ENCODE results near the gene EGFLAM.
"Not testable (repeated sequence)": the region's sequence is repeated elsewhere in the genome, so short reads cannot be mapped to it uniquely, and the experiment has no call there.

EGFLAM gene

DNA sequence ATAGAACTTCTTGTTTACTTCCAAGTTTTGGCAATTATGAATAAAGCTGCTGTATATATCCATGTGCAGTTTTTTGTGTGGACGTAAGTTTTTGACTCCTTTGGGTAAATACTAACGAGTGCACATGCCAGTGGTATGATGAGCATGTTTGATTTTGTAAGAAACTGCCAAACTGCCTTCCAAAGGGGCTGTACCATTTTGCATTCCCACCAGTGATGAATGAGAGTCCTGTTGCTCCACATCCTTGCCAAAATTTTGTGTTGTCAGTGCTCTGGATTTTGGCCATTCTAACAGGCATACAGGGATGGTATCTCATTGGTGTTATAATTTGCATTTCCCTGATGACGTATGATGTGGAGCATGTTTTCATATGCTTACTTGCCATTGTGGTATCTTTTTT is 73.5 kb downstream of the EGFLAM start:
- DNase-seq: no peak

DNA sequence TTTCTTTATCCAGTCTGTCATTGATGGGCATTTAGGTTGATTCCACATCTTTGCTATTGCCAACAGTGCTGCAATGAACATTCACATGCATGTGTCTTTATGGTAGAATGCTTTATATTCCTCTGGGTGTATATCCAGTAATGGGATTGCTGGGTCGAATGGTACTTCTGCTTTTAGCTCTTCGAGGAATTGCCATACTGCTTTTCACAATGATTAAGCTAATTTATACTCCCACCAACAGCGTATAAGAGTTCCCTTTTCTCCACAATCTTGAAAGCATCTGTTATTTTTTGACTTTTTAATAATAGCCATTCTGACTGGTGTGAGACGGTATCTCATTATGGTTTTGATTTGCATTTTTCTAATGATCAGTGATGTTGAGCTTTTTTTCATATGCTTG is 74.8 kb downstream of the EGFLAM start:
- not testable (repeated sequence) for DNase-seq

DNA sequence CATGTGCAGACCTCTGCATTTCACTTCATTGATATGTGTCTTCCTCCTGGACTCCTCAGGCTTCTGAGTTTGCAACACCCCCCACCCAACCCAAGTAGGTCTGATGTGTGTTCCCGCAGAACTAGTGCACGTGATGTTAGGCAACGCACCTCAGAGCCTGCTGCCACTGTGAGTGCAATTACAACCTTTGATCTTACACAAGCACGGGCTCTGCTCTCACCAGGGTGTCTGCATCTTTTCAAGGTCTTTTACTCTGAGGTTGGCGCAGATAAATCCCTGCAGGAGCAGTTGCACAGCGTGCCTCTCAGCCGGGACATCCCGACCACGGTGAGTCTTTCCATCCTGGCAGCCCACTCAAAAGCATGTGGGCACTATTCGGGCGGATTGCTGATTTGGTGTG is 80.1 kb downstream of the EGFLAM start:
- DNase-seq: no peak

DNA sequence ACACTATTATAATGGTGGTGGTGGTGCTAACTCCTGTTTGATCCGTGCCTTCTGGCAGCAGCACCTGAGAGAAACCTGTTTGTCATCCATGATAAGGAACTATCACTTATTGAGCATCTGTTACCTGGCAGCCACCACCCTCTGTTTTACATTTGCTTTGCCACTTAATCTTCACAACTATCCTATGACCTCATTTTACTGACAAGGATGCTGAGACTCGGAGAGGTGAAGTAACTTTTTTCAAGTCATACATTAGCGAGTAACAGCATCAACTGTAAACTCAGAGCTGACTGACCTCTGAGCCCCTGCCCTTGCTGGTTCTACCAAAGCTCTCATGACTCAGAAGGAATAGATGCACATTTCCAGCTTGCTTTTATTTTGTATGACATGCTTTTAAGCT is 81.1 kb downstream of the EGFLAM start:
- DNase-seq: no peak

DNA sequence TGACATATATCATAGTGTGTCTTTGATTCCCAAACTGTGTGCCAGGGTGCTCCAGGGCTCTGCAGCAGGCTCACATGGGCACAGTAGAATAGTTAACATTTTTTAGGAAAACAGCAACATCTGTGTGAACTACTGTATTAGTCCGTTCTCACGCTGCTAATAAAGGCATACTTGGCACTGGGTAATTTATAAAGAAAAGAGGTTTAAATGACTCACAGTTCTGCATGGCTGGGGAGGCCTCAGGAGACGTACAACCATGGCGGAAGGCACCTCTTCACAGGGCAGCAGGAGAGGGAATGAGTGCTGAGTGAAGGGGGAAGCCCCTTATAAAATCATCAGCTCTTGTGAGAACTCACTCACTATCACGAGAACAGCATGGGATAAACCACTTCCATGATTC is 82.7 kb downstream of the EGFLAM start:
- no peak for DNase-seq

DNA sequence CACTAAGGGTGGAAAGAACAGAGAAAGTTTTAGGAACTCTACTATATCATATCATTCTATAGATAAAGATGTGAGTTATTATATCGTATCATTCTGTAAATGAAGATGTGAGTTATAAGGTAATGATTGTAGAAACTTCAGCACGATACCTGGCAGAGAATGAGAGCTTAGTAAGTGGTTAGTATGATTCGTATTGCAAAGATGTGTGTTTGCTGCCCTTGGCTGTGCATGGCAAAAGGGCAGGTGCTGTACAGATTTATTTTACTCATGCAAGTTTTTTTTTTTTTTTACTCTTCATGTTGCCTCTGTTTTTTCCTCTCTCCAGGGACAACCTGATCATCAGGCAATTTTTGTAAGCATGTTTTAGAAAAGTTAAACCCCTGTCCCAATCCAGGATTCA is 83.3 kb downstream of the EGFLAM start:
- no peak for DNase-seq

DNA sequence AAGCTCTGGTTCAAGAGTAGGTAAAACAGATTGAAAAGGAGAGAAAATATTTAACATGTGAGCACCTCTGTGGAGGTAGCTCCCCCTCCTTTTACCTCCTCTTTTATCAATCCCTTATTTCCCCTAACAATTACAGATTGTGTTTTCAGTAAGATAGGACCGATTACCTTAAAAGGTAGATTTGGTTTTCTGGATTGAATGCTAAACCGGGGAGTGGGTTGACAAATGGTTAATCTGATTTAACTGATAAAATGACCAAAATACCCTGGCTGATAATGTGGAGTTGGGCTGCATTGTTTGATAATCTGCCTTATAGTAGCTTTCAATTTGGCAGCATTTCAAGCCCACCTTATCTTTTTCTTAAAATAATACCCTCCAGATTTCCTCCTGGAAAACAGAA is 83.9 kb downstream of the EGFLAM start:
- DNase-seq: no peak

DNA sequence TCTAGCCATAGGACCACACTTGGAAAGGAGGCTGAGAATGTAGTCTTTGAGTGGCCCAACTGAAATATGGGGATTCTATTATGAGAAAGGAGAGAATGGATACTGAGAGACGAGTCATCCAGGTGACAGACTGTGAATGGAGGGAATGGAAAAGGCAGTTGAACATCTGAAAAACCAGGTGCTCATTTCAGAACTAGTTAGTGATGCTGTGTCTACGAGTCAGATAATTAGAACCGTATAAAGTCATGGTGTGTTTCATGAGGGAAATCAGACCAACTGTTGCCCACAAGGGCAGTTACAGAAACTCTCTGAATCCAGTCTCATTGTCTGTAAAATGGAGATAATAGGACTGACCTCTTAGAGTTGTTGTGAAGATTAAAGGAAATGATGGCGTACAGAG is 86.5 kb downstream of the EGFLAM start:
- no peak for DNase-seq

DNA sequence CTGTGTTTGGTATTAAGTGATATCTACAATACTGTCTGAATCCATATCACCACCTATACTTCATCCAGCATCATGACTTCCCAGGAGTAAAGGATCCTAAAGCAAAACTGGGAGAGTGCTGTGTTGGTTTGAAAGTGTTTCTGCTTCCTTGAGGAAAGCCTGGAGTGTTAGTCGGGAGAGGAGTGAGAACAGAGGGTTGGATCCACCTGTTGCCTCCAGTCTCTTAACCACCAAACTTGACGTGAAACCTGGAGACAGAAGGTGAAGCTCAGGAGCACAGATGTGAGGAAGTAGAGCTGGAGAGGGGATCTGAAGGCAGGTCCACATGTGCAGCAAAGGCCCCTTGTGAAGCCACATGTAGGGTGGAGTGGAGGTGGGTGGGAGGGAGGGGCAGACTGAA is 88.2 kb downstream of the EGFLAM start:
- no peak for DNase-seq

DNA sequence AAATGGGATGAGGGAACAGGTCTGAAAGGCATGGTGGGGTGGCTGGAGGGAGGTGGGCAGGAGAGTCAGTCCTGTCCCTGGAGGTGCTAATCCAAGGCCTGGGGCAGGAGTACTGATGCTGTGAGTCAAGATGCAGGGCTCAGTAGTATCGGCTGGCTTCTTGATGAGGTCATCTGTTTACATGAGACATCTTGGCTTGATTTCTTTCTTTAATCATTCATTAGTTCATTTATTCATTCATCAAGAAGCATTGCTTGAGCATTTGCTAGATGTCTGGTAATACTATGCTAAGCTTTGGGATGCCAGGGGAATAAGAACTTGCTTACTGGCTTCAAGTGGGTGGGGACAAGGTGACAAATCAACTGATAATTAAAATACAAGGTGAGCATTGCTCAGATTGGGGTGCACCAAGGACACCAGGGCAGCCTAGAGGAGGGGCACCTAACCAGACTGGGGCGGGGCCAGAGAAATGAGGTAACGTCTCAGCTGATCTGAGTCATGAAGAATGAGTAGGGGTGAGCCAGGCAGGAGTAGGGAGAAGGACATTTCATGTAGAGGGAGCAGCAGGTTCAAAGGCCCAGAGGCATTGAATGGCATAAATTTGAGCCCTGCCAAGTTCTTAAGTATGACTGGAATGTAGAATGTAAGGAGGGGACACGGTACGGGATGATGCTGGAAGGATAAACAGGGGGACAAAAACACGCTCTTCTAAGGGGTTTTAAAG is 88.8 kb downstream of the EGFLAM start:
- no peak for DNase-seq

DNA sequence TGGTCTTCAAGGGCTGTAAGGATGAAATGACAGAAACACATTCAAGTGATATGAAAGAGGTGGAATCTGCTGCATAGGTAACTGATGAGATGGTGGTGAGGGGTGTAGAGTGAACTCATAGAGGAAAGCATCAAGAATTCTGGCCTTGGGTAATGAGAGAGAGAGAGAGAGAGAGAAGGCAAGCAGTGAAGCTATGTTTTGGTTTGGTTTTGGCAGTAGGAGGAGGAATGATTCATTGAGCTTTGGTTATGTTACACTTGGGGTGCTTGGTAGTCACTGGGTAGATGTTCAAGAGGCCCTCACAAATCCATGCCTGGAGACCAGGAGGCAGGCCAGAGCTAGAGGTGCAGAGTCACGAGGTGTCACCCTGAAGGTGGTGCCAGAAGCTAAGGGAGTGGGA is 89.5 kb downstream of the EGFLAM start:
- no peak for DNase-seq

DNA sequence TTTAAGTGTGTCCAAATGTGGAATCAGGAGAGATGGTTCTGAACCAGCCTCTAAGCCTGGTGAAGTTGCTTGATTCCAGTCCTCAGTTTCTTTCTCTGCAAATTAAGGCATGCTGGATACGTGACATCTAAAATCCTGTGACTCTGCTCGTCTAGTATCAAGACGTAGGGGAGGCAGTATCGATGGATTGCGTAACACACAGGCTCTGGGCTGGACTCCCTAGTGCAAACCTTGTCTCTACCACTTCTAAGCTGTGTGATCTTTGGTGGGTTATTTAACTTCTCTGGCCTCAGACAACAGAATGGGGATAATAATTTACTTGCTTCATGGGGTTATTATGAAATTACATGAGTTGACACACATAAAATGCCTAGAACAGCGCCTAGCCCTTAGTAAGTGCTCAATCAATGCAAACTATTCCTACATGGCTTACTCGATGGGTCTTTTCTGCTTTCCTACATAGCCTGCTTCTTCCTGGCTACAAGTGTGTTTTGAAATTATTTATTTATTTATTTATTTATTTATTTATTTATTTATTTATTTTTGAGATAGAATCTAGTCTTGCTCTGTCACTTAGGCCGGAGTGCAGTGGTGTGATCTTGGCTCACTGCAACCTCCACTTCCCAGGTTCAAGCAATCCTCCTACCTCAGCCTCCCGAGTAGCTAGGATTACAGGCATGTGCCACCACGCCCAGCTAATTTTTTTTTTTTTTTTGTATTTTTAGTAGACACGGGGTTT is 102.1 kb downstream of the EGFLAM start:
- no peak for DNase-seq

DNA sequence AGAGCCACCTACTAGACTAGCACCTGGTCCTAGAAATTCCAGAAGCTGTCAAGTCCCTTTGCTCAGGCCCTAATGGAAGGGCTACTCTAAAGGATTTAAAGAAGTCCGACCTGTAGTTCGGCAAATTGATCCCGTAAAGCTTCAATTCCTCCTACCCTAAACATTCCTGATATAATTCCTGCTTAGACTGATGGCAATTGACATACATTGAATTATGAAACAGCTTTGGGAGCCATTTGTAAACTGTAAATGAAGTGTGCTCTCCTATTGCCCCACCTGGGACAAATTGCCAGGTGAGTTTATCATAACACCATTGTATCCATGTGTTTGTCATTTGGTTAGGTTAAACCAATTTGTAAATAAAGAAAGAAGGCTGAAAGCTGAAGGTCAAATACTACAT is 104.4 kb downstream of the EGFLAM start:
- DNase-seq: no peak

DNA sequence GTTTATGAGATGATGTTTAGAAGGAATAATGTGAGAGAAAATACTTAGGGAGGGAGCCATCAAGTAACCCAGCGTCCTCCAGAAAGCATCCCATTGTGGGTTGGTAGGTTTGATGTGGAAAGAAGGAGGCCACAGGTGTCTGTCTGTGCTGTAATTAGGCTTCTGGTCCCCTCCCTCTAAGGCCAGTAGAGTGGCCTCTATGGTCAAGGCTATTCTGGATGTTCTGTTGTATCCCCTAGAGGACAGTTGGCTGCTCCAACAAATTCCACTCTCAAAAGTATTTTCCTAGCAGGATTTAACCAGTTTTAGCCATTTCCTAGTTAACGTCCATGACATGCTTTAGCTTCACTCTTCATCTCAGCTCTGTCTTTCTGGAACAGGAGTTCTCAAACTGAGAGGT is 106.5 kb downstream of the EGFLAM start:
- DNase-seq: no peak

DNA sequence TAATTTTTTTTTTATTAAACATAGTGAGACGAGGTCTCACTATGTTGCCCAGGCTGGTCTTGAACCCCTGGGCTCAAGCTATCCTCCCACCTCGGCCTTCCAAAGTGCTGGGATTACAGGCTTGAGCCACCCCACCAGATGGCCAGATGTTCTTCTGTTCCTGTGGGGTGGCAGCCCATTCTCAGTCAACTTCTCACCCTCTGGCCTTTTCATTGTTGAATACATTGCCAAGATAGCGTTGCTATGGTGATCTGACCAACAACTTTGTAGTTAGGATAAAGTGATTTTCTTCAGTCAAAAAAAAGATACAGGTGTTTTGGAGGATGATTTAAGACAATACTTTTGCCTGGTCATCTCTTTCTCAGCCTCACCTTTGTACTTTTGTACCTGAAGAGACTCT is 109.1 kb downstream of the EGFLAM start:
- DNase-seq: no peak

DNA sequence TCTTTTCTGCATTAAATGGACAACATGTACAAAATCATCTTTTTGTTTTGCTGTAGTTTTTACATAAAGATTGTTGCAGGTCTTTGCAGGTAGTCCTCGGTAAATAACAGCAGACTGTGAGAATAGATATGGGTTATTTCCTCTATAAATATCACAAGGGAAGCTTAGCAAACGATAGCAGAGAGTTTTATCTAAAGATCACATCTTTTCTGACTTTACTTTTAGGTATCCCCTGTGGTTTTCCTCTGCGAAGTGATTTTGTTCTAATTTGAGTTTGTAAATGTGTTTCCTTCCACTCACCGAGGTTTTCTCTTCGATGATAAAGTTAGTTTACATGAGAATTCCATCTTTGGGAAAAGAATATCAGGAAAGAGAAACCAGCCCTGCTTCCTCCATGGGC is 109.6 kb downstream of the EGFLAM start:
- DNase-seq: no peak

DNA sequence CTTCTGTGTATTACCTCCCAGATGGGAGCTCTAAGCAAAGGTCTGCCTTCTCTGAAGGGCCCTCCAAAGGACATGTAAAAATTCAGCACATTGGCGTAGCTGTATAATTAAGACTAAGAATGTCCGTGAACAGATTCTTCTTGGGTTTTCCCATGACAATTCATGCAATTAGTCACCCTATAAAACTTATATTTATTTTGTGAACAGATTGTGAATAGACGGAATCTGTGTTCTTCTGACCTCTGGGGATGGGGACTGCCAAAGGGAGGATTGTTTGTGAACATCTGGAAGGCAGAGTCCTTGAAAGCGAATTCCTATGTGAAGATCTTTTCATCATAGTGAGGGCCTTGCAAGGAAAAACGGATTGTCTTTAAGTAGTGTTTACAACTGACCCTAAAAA is 111.3 kb downstream of the EGFLAM start:
- no peak for DNase-seq

DNA sequence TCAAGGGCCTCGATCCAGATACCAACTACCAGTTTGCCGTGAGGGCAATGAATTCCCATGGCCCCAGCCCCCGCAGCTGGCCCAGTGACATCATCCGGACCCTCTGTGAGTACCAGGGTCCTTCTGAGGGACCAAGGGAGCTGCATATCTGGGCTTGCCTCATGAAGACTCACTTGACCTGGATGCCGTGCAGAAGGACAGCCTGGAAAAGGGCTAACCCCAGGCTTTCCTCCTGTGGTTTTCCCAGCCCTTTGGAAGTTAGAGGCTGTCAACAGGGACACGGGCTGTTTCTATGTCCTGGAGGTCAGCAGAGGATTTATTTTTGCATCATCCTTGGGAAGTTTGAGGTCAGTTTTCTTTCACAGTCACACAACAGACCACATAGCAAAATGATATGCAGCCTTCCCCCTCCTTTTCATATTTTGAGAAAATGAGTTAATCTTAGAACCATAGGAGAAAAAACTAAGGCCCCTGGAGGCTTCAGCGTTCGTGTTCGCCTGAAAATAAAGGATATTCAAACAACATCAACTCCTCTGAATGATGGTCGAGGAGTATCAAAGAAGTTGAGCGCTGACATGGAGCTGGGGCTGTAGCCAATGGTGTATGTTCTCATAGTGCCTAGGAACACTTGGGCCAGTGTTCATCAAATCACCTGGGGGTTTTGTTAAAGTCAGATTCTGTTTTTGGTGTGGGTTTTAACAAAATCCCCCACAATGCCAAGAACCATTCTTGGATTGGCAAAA is 112.2 kb downstream of the EGFLAM start:
- DNase-seq: no peak

DNA sequence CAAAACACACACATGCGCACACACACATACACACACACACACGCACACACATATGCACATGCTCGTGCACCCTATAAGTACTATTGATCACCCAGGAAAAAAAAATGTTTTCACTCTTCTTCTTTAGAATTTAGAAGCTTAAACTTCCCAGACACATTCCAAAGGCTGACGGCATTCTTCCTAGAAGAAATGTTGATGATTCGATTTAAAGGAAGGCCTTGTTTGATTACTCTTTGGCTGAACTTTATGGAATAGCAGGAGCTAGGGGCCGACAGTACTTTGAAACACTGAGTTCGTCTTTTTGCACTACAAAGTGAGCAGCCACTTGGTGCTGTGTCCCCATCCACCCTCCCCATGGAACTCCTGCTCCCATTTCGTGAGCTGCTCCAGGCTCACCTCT is 113.2 kb downstream of the EGFLAM start:
- DNase-seq: no peak

DNA sequence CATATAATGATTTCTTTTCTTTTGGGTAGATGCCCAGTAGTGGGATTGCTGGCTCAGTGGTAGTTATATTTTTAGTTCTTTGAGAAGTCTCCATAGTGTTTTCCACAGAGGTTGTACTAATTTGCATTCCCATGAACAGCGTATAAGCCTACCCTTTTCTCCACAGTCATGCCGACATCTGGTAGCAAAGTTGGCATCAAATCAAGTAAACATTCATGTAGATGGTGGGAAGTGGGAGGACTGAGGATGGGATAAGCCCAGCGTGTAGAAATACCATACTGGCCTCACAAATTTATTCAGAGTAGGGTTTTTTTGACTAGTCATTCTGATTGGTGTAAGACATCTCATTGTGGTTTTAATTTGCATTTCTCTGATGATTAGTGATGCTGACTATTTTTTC is 115.4 kb downstream of the EGFLAM start:
- DNase-seq: no peak

DNA sequence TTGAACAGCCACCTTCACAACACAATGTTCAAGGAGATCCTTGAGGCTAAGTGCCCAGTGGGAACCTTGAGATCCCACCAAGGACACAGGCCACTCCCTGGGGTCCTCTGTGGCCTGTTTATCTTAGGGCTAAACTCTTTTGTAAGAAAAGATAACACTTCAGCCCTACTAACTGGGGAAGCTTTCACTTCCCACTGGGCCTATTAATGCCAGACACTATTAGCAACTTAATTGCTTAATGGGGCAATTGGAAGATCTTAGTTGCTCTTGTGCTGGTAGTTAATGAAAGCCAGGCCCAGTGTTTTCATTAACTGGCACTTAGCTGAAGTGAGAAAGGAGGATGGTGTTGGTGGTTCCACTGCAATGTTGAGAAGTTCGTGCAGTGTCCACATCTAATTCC is 117.1 kb downstream of the EGFLAM start:
- DNase-seq: no peak

DNA sequence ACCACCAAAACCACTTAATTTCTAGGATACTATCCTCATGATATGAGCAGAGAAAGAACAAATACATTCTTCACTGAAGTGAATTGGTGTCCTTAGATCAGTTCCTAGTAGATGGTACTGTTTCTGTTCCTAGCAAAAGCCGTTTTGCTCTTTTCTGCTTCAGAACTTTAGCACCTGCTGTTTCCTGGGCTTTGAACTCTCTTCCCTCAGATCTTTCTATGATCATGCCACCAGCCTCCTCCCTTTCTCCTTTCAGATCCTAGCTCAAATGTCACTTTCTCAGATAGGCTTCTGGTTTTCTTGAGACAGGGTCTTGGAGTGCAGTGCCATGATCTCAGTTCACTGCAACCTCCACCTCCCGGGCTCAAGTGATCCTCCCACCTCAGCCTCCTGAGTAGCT is 118.0 kb downstream of the EGFLAM start:
- peak; percentile 4 for DNase-seq

DNA sequence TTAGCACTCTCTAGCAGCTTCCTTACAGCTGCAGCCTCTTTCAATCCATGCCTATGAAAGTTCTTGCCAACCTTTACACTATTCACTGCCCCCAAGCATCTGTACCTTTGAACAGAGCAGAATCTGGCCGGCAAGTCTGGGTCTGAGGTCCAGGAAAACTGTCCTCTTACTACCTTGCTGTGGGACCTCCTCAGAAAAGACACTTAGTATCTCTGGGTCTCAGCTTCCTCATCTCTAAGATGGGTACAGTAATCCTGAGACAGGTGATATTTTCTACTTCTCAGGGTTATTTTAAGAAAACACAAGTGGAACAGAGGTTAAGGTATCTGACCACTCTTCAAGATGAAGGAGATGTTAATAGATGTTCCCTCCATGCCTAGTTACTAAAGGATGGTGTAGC is 120.2 kb downstream of the EGFLAM start:
- DNase-seq: no peak

DNA sequence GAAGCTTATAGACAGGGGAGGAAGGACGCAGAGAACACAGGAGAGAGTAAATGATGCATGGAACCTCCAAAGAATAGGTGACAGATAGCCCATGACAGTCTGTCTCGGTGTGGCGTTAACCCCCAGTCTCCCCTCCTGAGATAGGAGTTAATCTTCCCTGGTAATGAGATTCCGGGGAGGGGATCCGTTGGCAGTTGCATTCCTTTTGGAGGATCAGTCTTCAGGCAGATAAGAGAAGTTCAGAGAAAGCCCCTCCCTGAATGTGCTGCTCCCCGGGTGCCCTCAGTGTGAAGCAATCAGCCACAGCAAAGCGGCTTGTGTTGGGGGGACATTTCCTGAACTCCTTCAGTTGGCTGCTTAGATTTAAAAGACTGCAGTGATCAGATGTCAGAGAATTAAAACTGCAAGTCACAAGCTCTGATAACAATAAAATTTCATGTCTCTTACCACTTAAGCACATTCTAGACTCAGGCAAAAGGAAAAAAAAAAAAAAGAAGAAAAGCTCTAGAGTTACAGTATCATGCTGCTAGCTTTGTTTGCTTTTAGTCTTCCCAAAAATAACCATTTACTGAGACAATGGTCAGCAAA is 121.1 kb downstream of the EGFLAM start:
- no peak for DNase-seq
